Measurements from ENCODE around the gene JAZF1. TPM values are rescaled to one million over a fixed set of nuclear protein-coding genes. Genes with fewer than 3 reads are reported as not detected.

JAZF1 gene
- total and polyA plus RNA-seq, 3 donors from 2014 or later, result 38.5 to 51.0 (median 46.4) TPM

DNA sequence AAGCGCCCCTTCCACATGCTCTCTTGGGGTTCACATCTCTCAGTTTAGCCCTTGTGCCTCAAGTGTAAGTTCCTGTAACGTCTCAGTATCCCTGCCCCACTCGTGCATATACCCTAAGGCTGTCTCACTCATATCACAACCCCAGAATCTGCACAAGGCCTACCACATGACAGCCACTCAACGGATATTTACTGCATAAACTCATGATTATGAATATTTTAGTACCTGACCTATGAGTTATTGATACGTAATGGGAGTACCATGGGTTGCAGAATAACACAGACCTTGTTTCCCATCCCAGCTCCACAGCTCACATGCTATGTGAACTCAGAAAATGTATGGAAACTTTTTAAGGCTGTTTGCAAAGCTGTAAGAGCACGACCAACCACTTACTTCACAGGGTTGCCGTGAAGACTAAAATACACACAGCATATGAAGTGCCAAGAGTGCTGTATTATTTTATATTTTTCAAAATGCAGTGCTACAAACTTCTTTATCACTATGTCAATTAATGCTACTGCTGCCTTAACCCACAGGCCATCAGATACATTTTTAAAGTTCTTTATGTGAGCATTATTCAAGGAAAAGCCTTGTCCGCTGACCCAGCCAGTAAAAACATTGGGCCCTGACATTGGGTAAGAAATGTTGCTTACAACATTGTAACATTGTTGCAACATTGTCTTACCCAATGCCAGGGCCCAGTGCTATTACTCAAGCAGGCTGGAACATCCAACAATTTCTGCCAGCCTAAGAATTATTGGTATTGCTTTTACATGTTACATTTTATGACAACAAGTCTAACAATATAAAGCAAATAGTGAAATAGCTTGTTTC lies 97.2 kb downstream of the JAZF1 start:
- Histone ChIP-seq H3K4me1 (peaks cover 52% of the 10 kb centered on the region), H3K27me3 (no peaks in the 10 kb centered on the region), H3K4me3 (no peak overlapping the region), H3K36me3 (ENCODE audit: low read depth, missing control alignments) (no peaks in the 10 kb centered on the region), H3K27ac (peak overlapping the region; percentile 56 to 70), H3K9me3 (no peaks in the 10 kb centered on the region)
- DNase-seq, result peak; percentile 80
- intact Hi-C loops (cut with DNase I; ENCODE audit: low total_unique reads), result loop anchor here (10.0 kb wide), 1 partner anchor 889 kb away; no protein-coding TSS in a partner anchor
- 66 to 67% methylated on average over 8 of the region's 8 CpGs for WGBS, 2 donors
- TF ChIP-seq, protein P1, sequence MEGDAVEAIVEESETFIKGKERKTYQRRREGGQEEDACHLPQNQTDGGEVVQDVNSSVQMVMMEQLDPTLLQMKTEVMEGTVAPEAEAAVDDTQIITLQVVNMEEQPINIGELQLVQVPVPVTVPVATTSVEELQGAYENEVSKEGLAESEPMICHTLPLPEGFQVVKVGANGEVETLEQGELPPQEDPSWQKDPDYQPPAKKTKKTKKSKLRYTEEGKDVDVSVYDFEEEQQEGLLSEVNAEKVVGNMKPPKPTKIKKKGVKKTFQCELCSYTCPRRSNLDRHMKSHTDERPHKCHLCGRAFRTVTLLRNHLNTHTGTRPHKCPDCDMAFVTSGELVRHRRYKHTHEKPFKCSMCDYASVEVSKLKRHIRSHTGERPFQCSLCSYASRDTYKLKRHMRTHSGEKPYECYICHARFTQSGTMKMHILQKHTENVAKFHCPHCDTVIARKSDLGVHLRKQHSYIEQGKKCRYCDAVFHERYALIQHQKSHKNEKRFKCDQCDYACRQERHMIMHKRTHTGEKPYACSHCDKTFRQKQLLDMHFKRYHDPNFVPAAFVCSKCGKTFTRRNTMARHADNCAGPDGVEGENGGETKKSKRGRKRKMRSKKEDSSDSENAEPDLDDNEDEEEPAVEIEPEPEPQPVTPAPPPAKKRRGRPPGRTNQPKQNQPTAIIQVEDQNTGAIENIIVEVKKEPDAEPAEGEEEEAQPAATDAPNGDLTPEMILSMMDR (IDR thresholded peaks at IDR 0.05), result no peak
- TF ChIP-seq POLR2A (IDR thresholded peaks at IDR 0.05), result no peak

DNA sequence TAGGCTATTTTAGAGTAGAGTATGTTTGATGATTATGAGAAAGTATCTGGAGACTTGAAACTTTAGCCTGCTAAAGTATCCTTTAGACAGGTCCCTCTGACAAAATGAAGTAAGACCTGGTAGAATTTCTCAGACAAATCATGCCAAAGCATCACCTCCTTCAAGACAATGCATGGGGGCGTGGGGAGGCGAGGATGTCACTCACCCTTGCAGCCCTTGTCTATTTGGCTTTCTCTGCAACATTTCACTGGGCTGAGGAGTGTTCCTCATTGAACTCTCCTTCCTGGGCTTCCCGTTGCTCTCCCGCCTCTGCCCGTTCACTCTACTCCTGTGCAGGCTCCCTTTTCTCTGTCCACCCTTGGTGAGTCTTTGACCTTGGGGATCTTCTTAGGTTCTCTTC lies 98.5 kb downstream of the JAZF1 start:
- WGBS, 2 donors, result 81 to 82% methylated on average over 5 of the region's 5 CpGs
- no peak for DNase-seq
- Histone ChIP-seq H3K27ac (peak overlapping the region; percentile 20 to 56), H3K4me3 (no peak overlapping the region), H3K4me1 (peaks cover 57% of the 10 kb centered on the region), H3K36me3 (ENCODE audit: low read depth, missing control alignments) (no peaks in the 10 kb centered on the region), H3K27me3 (no peaks in the 10 kb centered on the region), H3K9me3 (no peaks in the 10 kb centered on the region)
- TF ChIP-seq, protein P1 (IDR thresholded peaks at IDR 0.05), result no peak
- TF ChIP-seq POLR2A (IDR thresholded peaks at IDR 0.05), result no peak
- intact Hi-C loops (cut with DNase I; ENCODE audit: low total_unique reads), result loop anchor here (10.0 kb wide), 1 partner anchor 887 kb away; no protein-coding TSS in a partner anchor

DNA sequence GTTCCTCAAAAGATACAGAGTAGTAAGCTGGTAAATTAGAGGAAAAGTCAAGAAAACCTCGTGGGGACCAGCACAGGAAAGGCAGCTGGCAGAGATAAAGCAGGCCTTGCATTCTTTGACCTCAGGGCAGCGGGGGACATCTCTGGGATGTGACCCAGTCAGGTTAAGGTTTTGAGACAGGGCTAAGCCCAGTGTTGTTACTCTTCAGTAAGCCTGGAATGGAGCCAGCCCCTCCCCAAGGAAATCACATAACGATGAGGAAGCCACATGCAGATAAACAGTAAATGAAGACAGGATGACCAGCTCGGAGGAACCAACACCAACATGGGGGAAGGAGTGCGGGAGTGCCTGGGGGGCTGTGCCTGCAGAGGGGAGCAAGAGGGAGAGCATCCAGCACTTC lies 99.6 kb downstream of the JAZF1 start:
- WGBS, 2 donors, result 31 to 57% methylated on average over 5 of the region's 5 CpGs
- no peaks in the 10 kb centered on the region for H3K27me3 ChIP-seq
- H3K9me3 ChIP-seq, result no peaks in the 10 kb centered on the region
- no peak overlapping the region for H3K4me3 ChIP-seq
- H3K4me1 ChIP-seq, result peaks cover 57% of the 10 kb centered on the region
- H3K27ac ChIP-seq, result peak overlapping the region in 1 of 2 donors; percentile 29
- no peaks in the 10 kb centered on the region for H3K36me3 ChIP-seq (ENCODE audit: low read depth, missing control alignments)
- intact Hi-C loops (cut with DNase I; ENCODE audit: low total_unique reads), result loop anchor here (10.0 kb wide), 1 partner anchor 886 kb away; no protein-coding TSS in a partner anchor
- TF ChIP-seq, protein P1 (IDR thresholded peaks at IDR 0.05), result no peak
- no peak for TF ChIP-seq POLR2A (IDR thresholded peaks at IDR 0.05)
- peak; percentile 79 for DNase-seq

DNA sequence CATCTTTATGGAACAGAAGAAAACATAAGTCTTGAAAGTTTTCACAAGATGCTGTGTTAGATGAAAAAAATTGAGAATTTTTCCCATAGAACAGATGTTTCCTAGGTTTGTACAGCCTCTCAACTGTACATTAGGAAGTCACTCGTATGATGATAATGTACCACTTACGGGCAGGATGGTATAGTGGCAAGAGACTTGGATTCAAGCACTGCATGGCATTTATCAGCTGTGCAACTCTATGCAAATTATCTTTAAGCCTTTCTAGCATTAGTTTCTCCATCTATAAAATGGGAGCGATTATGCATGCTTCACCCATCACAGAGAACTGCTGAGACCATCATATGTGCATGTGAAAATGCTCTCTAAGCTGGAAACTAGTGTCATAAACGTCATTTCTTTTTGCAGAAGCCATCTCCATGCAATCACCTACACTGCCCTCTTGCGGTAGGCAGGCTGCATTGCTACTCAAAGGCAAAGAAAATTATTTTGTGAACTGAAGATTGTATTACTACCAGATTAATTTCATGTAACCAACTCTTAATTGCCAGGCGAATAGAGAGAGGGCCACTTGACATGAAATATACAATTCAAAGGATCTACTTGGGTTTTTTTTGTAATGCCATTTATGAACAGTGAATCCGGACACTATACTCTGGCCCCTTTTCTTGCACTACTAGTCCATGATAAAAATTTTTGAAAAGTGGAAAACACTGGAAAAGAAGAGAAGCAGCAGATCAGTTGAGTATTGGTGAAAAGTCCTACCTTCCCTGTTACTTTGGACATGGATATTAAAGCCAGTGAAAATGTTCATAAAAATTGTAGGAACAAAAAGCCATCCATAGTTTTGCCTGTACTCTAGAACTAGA lies 102.3 kb downstream of the JAZF1 start:
- 56 to 58% methylated on average over 7 of the region's 7 CpGs for WGBS, 2 donors
- TF ChIP-seq, protein P1 (IDR thresholded peaks at IDR 0.05), result peak; percentile 85 to 96 (median 95)
- no peak for TF ChIP-seq POLR2A (IDR thresholded peaks at IDR 0.05)
- intact Hi-C loops (cut with DNase I; ENCODE audit: low total_unique reads), result no loop called here
- DNase-seq, result no peak
- Histone ChIP-seq H3K27ac (no peak overlapping the region), H3K36me3 (ENCODE audit: low read depth, missing control alignments) (no peaks in the 10 kb centered on the region), H3K27me3 (no peaks in the 10 kb centered on the region), H3K4me1 (peaks cover 46% of the 10 kb centered on the region), H3K4me3 (no peak overlapping the region), H3K9me3 (no peaks in the 10 kb centered on the region)

Measured in testis (tissue), 3 donors.